Erythroblast (primary cell): ENCODE data around the gene OS9.

Source experiments
- GATA1 ChIP-seq: IDR thresholded peaks from 2 replicates; pipeline ENCODE4 v1.6.1; 2011; ENCODE audit warnings: low read depth, mild to moderate bottlenecking, control low read depth, low read length, moderate library complexity
- POLR2A ChIP-seq: IDR thresholded peaks from 2 replicates; pipeline ENCODE4 v1.6.1; 2011; ENCODE audit warnings: mild to moderate bottlenecking, low read length

DNA sequence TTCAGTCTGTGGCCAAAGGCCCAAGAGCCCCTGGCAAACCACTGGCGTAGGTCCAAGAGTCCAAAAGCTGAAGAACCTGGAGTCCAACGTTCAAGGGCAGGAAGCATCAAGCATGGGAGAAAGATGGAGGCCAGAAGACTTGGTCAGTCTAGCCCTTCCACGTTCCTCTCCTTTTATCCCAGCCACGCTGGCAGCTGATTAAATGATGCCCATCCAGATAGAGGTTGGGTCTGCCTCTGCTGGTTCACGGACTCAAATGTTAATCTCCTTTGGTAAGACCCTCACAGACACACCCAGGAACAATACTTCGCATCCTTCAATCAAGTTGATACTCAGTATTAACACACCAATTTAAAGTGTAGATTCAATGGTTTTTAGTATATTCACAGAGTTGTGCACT is 21.1 kb upstream of the OS9 start:
- TF ChIP-seq POLR2A, result no peak
- no peak for TF ChIP-seq GATA1
